Measurements from ENCODE around the gene NLRP3. TPM values are rescaled to one million over a fixed set of nuclear protein-coding genes. Genes with fewer than 3 reads are reported as not detected.
"Not testable (repeated sequence)": the region's sequence is repeated elsewhere in the genome, so short reads cannot be mapped to it uniquely, and the experiment has no call there.

The NLRP3 gene
- total RNA-seq, 1 donor from 2014 or later, result under 0.01 TPM

- DNase-seq (ENCODE audit: low read depth), result no peak
- Histone ChIP-seq H3K36me3 (ENCODE audit: control insufficient read depth, insufficient read depth, low read length) (no peaks in the 10 kb centered on the region), H3K4me3 (ENCODE audit: low read depth, low read length) (no peak overlapping the region), H3K27me3 (ENCODE audit: control insufficient read depth, insufficient read depth, low read length) (no peaks in the 10 kb centered on the region)
- FAIRE-seq, result no peak
- no peak for TF ChIP-seq CTCF (IDR thresholded peaks at IDR 0.05; ENCODE audit: insufficient read depth, low read length, severe bottlenecking)
Observed at GRCh38 chr1:247474367-247474766, 58.4 kb downstream of the NLRP3 start.

- FAIRE-seq, result no peak
- Histone ChIP-seq H3K4me3 (ENCODE audit: low read depth, low read length) (no peak overlapping the region), H3K27me3 (ENCODE audit: control insufficient read depth, insufficient read depth, low read length) (no peaks in the 10 kb centered on the region)
Observed at GRCh38 chr1:247475793-247476192, 59.8 kb downstream of the NLRP3 start.

GRCh38 chr1:247476328-247477058, 60.5 kb downstream of the NLRP3 start:
- not testable (repeated sequence) for FAIRE-seq; H3K36me3 ChIP-seq (ENCODE audit: control insufficient read depth, insufficient read depth, low read length); DNase-seq (ENCODE audit: low read depth); H3K4me3 ChIP-seq (ENCODE audit: low read depth, low read length); H3K27me3 ChIP-seq (ENCODE audit: control insufficient read depth, insufficient read depth, low read length)

More at GRCh38 chr1:247475793-247476192, 59.8 kb downstream of the NLRP3 start:
- no peak for DNase-seq (ENCODE audit: low read depth)
- no peaks in the 10 kb centered on the region for H3K36me3 ChIP-seq (ENCODE audit: control insufficient read depth, insufficient read depth, low read length)
- TF ChIP-seq CTCF (IDR thresholded peaks at IDR 0.05; ENCODE audit: insufficient read depth, low read length, severe bottlenecking), result no peak

GRCh38 chr1:247482747-247483146, 66.8 kb downstream of the NLRP3 start:
- TF ChIP-seq CTCF (IDR thresholded peaks at IDR 0.05; ENCODE audit: insufficient read depth, low read length, severe bottlenecking), result no peak
- no peak for FAIRE-seq
- Histone ChIP-seq H3K27me3 (ENCODE audit: control insufficient read depth, insufficient read depth, low read length) (no peaks in the 10 kb centered on the region), H3K36me3 (ENCODE audit: control insufficient read depth, insufficient read depth, low read length) (no peaks in the 10 kb centered on the region), H3K4me3 (ENCODE audit: low read depth, low read length) (no peak overlapping the region)
- peak; percentile 42 for DNase-seq (ENCODE audit: low read depth)

GRCh38 chr1:247487057-247487456, 71.1 kb downstream of the NLRP3 start:
- H3K27me3 ChIP-seq (ENCODE audit: control insufficient read depth, insufficient read depth, low read length), result no peaks in the 10 kb centered on the region
- H3K36me3 ChIP-seq (ENCODE audit: control insufficient read depth, insufficient read depth, low read length), result no peaks in the 10 kb centered on the region
- H3K4me3 ChIP-seq (ENCODE audit: low read depth, low read length), result no peak overlapping the region
- peak; percentile 6 for TF ChIP-seq CTCF (IDR thresholded peaks at IDR 0.05; ENCODE audit: insufficient read depth, low read length, severe bottlenecking)
- FAIRE-seq, result no peak
- DNase-seq (ENCODE audit: low read depth), result peak; percentile 23

- DNase-seq (ENCODE audit: low read depth) (no peak), FAIRE-seq (no peak)
- no peak overlapping the region for H3K4me3 ChIP-seq (ENCODE audit: low read depth, low read length)
- no peaks in the 10 kb centered on the region for H3K36me3 ChIP-seq (ENCODE audit: control insufficient read depth, insufficient read depth, low read length)
- no peaks in the 10 kb centered on the region for H3K27me3 ChIP-seq (ENCODE audit: control insufficient read depth, insufficient read depth, low read length)
- no peak for TF ChIP-seq CTCF (IDR thresholded peaks at IDR 0.05; ENCODE audit: insufficient read depth, low read length, severe bottlenecking)
Observed at GRCh38 chr1:247491328-247491727, 75.4 kb downstream of the NLRP3 start.

Measured in bronchial epithelial cell (primary cell).